HL-60 (cell line): Measurements from ENCODE around the gene GRIA3.

Experiments used
- POLR2AphosphoS5 ChIP-seq: IDR thresholded peaks from 2 replicates; pipeline ENCODE4 v1.6.1; 2012; ENCODE audit warnings: low read depth
- TF ChIP-seq, protein P1 (sequence below): IDR thresholded peaks from one replicate; pipeline ENCODE4 v1.5.1; 2011; ENCODE audit warnings: low read length, control low read depth, inconsistent platforms; ENCODE audit not compliant: insufficient read depth

DNA sequence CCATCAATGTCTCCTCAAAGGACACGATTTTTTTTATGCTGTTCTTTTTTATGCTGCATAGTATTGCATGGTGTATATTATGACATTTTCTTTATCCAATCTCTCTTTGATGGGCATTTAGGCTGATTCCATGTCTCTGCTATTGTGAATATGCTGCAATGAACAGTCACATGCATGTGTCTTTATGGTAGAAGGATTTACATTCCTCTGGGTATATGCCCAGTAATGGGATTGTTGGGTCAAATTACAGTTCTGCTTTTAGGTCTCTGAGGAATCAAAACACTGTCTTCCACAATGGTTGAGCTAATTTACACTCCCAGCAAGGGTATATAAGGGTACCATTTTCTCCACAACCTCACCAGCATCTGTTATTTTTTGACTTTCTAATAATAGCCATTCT is 113.9 kb downstream of the GRIA3 start:
- TF ChIP-seq POLR2AphosphoS5 = no peak
- TF ChIP-seq, protein P1, sequence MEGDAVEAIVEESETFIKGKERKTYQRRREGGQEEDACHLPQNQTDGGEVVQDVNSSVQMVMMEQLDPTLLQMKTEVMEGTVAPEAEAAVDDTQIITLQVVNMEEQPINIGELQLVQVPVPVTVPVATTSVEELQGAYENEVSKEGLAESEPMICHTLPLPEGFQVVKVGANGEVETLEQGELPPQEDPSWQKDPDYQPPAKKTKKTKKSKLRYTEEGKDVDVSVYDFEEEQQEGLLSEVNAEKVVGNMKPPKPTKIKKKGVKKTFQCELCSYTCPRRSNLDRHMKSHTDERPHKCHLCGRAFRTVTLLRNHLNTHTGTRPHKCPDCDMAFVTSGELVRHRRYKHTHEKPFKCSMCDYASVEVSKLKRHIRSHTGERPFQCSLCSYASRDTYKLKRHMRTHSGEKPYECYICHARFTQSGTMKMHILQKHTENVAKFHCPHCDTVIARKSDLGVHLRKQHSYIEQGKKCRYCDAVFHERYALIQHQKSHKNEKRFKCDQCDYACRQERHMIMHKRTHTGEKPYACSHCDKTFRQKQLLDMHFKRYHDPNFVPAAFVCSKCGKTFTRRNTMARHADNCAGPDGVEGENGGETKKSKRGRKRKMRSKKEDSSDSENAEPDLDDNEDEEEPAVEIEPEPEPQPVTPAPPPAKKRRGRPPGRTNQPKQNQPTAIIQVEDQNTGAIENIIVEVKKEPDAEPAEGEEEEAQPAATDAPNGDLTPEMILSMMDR = no peak
